ENCODE data around the gene MMP24. TPM values are rescaled to one million over a fixed set of nuclear protein-coding genes. Genes with fewer than 3 reads are reported as not detected.

Gene MMP24
- total RNA-seq, 1 experiment from 2014 or later: 0.91 TPM

GRCh38 chr20:35270021-35270902, 43.8 kb downstream of the MMP24 start:
- intact Hi-C loops (cut with micrococcal nuclease): no loop called here
- Histone ChIP-seq H3K4me3 (ENCODE audit: low read length) (no peak overlapping the region), H3K9ac (ENCODE audit: low read length) (no peak overlapping the region), H2AFZ (ENCODE audit: low read length) (no peak overlapping the region), H3K9me2 (replicated peaks; ENCODE audit: low read length) (no peaks in the 10 kb centered on the region), H3K27ac (ENCODE audit: low read length) (no peak overlapping the region), H3F3A (ENCODE audit: low read length, unreplicated experiment) (no peaks in the 10 kb centered on the region), H3K4me2 (ENCODE audit: low read length) (no peak overlapping the region), H3K4me1 (ENCODE audit: insufficient read depth, low read length) (no peaks in the 10 kb centered on the region), H3K36me3 (ENCODE audit: low read depth, low read length) (no peaks in the 10 kb centered on the region), H4K20me1 (ENCODE audit: low read length) (no peaks in the 10 kb centered on the region), H3K9me3 (ENCODE audit: low read length) (no peaks in the 10 kb centered on the region), H3K27me3 (ENCODE audit: low read length) (no peaks in the 10 kb centered on the region), H3K79me2 (ENCODE audit: low read length) (no peaks in the 10 kb centered on the region)
- no peak for DNase-seq
- POLR2A ChIA-PET (ENCODE audit: unreplicated experiment): no interaction called here
- BruUV-seq (replicated peaks): no TSS peak
- CTCF ChIA-PET: interaction anchor here (1.4 to 1.6 kb wide), 2 partner anchors 125 to 174 kb away, joined by 6 to 9 read pairs; no protein-coding TSS in a partner anchor
- no peak for TF ChIP-seq EZH2 (IDR thresholded peaks at IDR 0.05; ENCODE audit: low read length, unreplicated experiment)
- no peak for TF ChIP-seq CTCF (conservative IDR thresholded peaks at IDR 0.05; ENCODE audit: low read depth, low read length)
- no peak for TF ChIP-seq EZH2phosphoT487 (IDR thresholded peaks at IDR 0.05; ENCODE audit: borderline replicate concordance, low read length)
- no peak for ATAC-seq

GRCh38 chr20:35271073-35271882, 44.8 kb downstream of the MMP24 start:
- ChIA-PET CTCF (no interaction called here), POLR2A (ENCODE audit: unreplicated experiment) (no interaction called here)
- no peaks in the 10 kb centered on the region for H3K9me2 ChIP-seq (replicated peaks; ENCODE audit: low read length)
- no TSS peak for BruUV-seq (replicated peaks)
- 0 out of 2 replicates have a peak, but pooled peaks cover 3% of the 10 kb centered on the region for H3K36me3 ChIP-seq (ENCODE audit: low read depth, low read length)
- no peak overlapping the region for H3K9ac ChIP-seq (ENCODE audit: low read length)
- no peak overlapping the region for H2AFZ ChIP-seq (ENCODE audit: low read length)
- H3K4me1 ChIP-seq (ENCODE audit: insufficient read depth, low read length): no peaks in the 10 kb centered on the region
- no peaks in the 10 kb centered on the region for H3K27me3 ChIP-seq (ENCODE audit: low read length)
- ATAC-seq: no peak
- no peaks in the 10 kb centered on the region for H3K79me2 ChIP-seq (ENCODE audit: low read length)
- no peak overlapping the region for H3K27ac ChIP-seq (ENCODE audit: low read length)
- no peak overlapping the region for H3K4me2 ChIP-seq (ENCODE audit: low read length)
- H4K20me1 ChIP-seq (ENCODE audit: low read length): no peaks in the 10 kb centered on the region
- no peaks in the 10 kb centered on the region for H3K9me3 ChIP-seq (ENCODE audit: low read length)
- no peak overlapping the region for H3K4me3 ChIP-seq (ENCODE audit: low read length)
- DNase-seq: no peak
- no peaks in the 10 kb centered on the region for H3F3A ChIP-seq (ENCODE audit: low read length, unreplicated experiment)
- TF ChIP-seq EZH2 (IDR thresholded peaks at IDR 0.05; ENCODE audit: low read length, unreplicated experiment) (no peak), CTCF (conservative IDR thresholded peaks at IDR 0.05; ENCODE audit: low read depth, low read length) (no peak), EZH2phosphoT487 (IDR thresholded peaks at IDR 0.05; ENCODE audit: borderline replicate concordance, low read length) (no peak)
- intact Hi-C loops (cut with micrococcal nuclease): no loop called here

Data from PC-3 (cell line).